CD4-positive, CD25-positive, alpha-beta regulatory T cell (primary cell): Measurements from ENCODE around the gene PLA2G2F. TPM values are rescaled to one million over a fixed set of nuclear protein-coding genes. Genes with fewer than 3 reads are reported as not detected.

Experiments
- ATAC-seq, 2 donors: fragments of 150-1000 bp; cut with Tn5 transposase; one replicate each; pipeline ENCODE4 v1.10.0; 2021; ENCODE audit warnings: low read depth in 2 of 2, moderate number of reproducible peaks in 2 of 2, moderate library complexity in 1 of 2
- DNase-seq, 3 donors: peaks; one replicate each; pipeline versions ENCODE4 v3.0.0 to v3.0.0-alpha.2; 2012 to 2022; ENCODE audit warnings: mixed read lengths in 1 of 3
- H3K27ac ChIP-seq: one replicate; pipeline ENCODE4 v1.7.0; 2013; ENCODE audit warnings: mild to moderate bottlenecking, low read length; ENCODE audit not compliant: insufficient read depth, poor library complexity, severe bottlenecking
- H3K27me3 ChIP-seq: one replicate; pipeline ENCODE4 v1.7.0; 2013; ENCODE audit warnings: low read length; ENCODE audit not compliant: control insufficient read depth, insufficient read depth
- H3K36me3 ChIP-seq: one replicate; pipeline ENCODE4 v1.7.0; 2013; ENCODE audit warnings: mild to moderate bottlenecking, low read length, moderate library complexity; ENCODE audit not compliant: control insufficient read depth, insufficient read depth
- H3K4me1 ChIP-seq: 2 replicates; pipeline ENCODE4 v1.7.0; 2013; ENCODE audit warnings: mild to moderate bottlenecking, low read length; ENCODE audit not compliant: insufficient read depth, control insufficient read depth, poor library complexity, severe bottlenecking
- H3K4me3 ChIP-seq: one replicate; pipeline ENCODE4 v1.7.0; 2013; ENCODE audit warnings: low read depth, mild to moderate bottlenecking, low read length, moderate library complexity
- H3K9me3 ChIP-seq, 2 experiments: 1 replicate in 1 of 2; 2 replicates in 1 of 2; pipeline ENCODE4 v1.7.0; 2013; ENCODE audit warnings: low read length in 2 of 2, mild to moderate bottlenecking in 1 of 2, moderate library complexity in 1 of 2; ENCODE audit not compliant: control insufficient read depth in 2 of 2
- H3K27ac Mint-ChIP-seq, 3 donors: one replicate each; pipeline ENCODE4 v1.8.0; 2020 to 2022; ENCODE audit warnings: mild to moderate bottlenecking in 3 of 3, mixed read lengths in 3 of 3, moderate library complexity in 2 of 3
- H3K27me3 Mint-ChIP-seq: one replicate; pipeline ENCODE4 v1.8.0; 2022; ENCODE audit warnings: mild to moderate bottlenecking, mixed read lengths
- H3K36me3 Mint-ChIP-seq: one replicate; pipeline ENCODE4 v1.8.0; 2020; ENCODE audit warnings: mixed read lengths
- H3K4me1 Mint-ChIP-seq, 4 donors: one replicate each; pipeline ENCODE4 v1.8.0; 2020 to 2022; ENCODE audit warnings: mixed read lengths in 4 of 4, mild to moderate bottlenecking in 1 of 4
- H3K4me3 Mint-ChIP-seq, 4 donors: one replicate each; pipeline ENCODE4 v1.8.0; 2020 to 2022; ENCODE audit warnings: mild to moderate bottlenecking in 4 of 4, mixed read lengths in 4 of 4, moderate library complexity in 3 of 4
- H3K9me3 Mint-ChIP-seq, 7 donors: one replicate each; pipeline ENCODE4 v1.8.0; 2020 to 2022; ENCODE audit warnings: mixed read lengths in 7 of 7, mild to moderate bottlenecking in 3 of 7, moderate library complexity in 2 of 7
- polyA plus RNA-seq, 4 donors: library from polyadenylated mRNA; unstranded; fragments of 300-500 nt; fragmentation: Illumina TruSeq; gene quantifications; one replicate each; pipeline ENCODE4 v1.2.3, GENCODE V29; 2021
- total RNA-seq: library from RNA; stranded (reverse); gene quantifications from one replicate; pipeline ENCODE4 v1.2.3, GENCODE V29; 2022

The PLA2G2F gene
- total and polyA plus RNA-seq, 5 donors from 2014 or later = not detected

GRCh38 chr1:20154301-20154831 lies 15.2 kb downstream of the PLA2G2F start:
- Histone ChIP-seq H3K36me3 (no peaks in the 10 kb centered on the region), H3K4me3 (peak overlapping the region; percentile 40), H3K9me3 (peaks cover 4 to 16% of the 10 kb centered on the region in 2 experiments), H3K4me1 (peaks cover 11% of the 10 kb centered on the region), H3K27ac (no peak overlapping the region), H3K27me3 (no peaks in the 10 kb centered on the region)
- no peak for ATAC-seq
- Mint-ChIP-seq H3K9me3 (peaks cover 0 to 13% (median 2%) of the 10 kb centered on the region in 7 donors), H3K27me3 (no peaks in the 10 kb centered on the region), H3K36me3 (no peaks in the 10 kb centered on the region), H3K27ac (peak overlapping the region in 2 of 3 donors; percentile 11 to 72), H3K4me3 (peak overlapping the region in 3 of 4 donors; percentile 5 to 83 (median 49)), H3K4me1 (peaks cover 0 to 18% (median 7%) of the 10 kb centered on the region in 4 donors)
- DNase-seq = peak in 1 of 3 donors; percentile 40

GRCh38 chr1:20158358-20159070 lies 19.4 kb downstream of the PLA2G2F start:
- no peak overlapping the region for H3K4me3 ChIP-seq
- ATAC-seq = no peak
- Mint-ChIP-seq H3K36me3 (peaks cover 3% of the 10 kb centered on the region), H3K27me3 (no peaks in the 10 kb centered on the region), H3K27ac (no peak overlapping the region), H3K4me1 (peaks cover 0 to 12% (median 5%) of the 10 kb centered on the region in 4 donors), H3K4me3 (peak overlapping the region in 1 of 4 donors; percentile 40), H3K9me3 (peaks cover 0 to 52% (median 11%) of the 10 kb centered on the region in 7 donors)
- peaks cover 3% of the 10 kb centered on the region for H3K4me1 ChIP-seq
- DNase-seq = no peak
- H3K27me3 ChIP-seq = no peaks in the 10 kb centered on the region
- H3K27ac ChIP-seq = no peak overlapping the region
- H3K36me3 ChIP-seq = no peaks in the 10 kb centered on the region
- H3K9me3 ChIP-seq = peaks cover 15 to 39% of the 10 kb centered on the region in 2 experiments

- H3K27me3 ChIP-seq = no peaks in the 10 kb centered on the region
- ATAC-seq = no peak
- H3K4me1 ChIP-seq = no peaks in the 10 kb centered on the region
- peaks cover 15 to 49% of the 10 kb centered on the region in 2 experiments for H3K9me3 ChIP-seq
- no peaks in the 10 kb centered on the region for H3K36me3 ChIP-seq
- Mint-ChIP-seq H3K9me3 (peaks cover under 1 to 61% (median 16%) of the 10 kb centered on the region in 7 donors), H3K4me3 (no peak overlapping the region), H3K36me3 (peaks cover 4% of the 10 kb centered on the region), H3K27ac (peak overlapping the region in 1 of 3 donors; percentile 48), H3K27me3 (peaks cover 2% of the 10 kb centered on the region), H3K4me1 (peaks cover 0 to under 1% (median 0%) of the 10 kb centered on the region in 4 donors)
- no peak overlapping the region for H3K4me3 ChIP-seq
- no peak overlapping the region for H3K27ac ChIP-seq
- DNase-seq = no peak
Measured at GRCh38 chr1:20160034-20160433, 20.9 kb downstream of the PLA2G2F start.

GRCh38 chr1:20164694-20165202 lies 25.6 kb downstream of the PLA2G2F start:
- Histone ChIP-seq H3K27me3 (no peaks in the 10 kb centered on the region), H3K27ac (no peak overlapping the region), H3K36me3 (no peaks in the 10 kb centered on the region), H3K9me3 (peaks cover 8 to 34% of the 10 kb centered on the region in 2 experiments), H3K4me3 (no peak overlapping the region), H3K4me1 (no peaks in the 10 kb centered on the region)
- Mint-ChIP-seq H3K27me3 (peaks cover 5% of the 10 kb centered on the region), H3K4me3 (no peak overlapping the region), H3K9me3 (peaks cover 4 to 55% (median 11%) of the 10 kb centered on the region in 7 donors), H3K27ac (no peak overlapping the region), H3K4me1 (no peaks in the 10 kb centered on the region), H3K36me3 (peaks cover 6% of the 10 kb centered on the region)
- ATAC-seq (no peak), DNase-seq (no peak)

GRCh38 chr1:20165522-20165951 lies 26.4 kb downstream of the PLA2G2F start:
- Mint-ChIP-seq H3K27ac (no peak overlapping the region), H3K27me3 (peaks cover 5% of the 10 kb centered on the region), H3K4me3 (no peak overlapping the region), H3K4me1 (peaks cover 0 to 3% (median 0%) of the 10 kb centered on the region in 4 donors), H3K9me3 (peaks cover 4 to 47% (median 11%) of the 10 kb centered on the region in 7 donors), H3K36me3 (peaks cover 6% of the 10 kb centered on the region)
- ATAC-seq (no peak), DNase-seq (peak in 1 of 3 donors; percentile 34)
- no peak overlapping the region for H3K27ac ChIP-seq
- no peaks in the 10 kb centered on the region for H3K4me1 ChIP-seq
- H3K27me3 ChIP-seq = no peaks in the 10 kb centered on the region
- H3K9me3 ChIP-seq = peaks cover 1 to 26% of the 10 kb centered on the region in 2 experiments
- H3K36me3 ChIP-seq = no peaks in the 10 kb centered on the region
- no peak overlapping the region for H3K4me3 ChIP-seq

- no peak overlapping the region for H3K27ac ChIP-seq
Measured at GRCh38 chr1:20166051-20166450, 26.9 kb downstream of the PLA2G2F start.

GRCh38 chr1:20167126-20167525 lies 28.0 kb downstream of the PLA2G2F start:
- H3K36me3 Mint-ChIP-seq = peaks cover 6% of the 10 kb centered on the region
- Histone ChIP-seq H3K9me3 (peaks cover 0 to 14% of the 10 kb centered on the region in 2 experiments), H3K27ac (no peak overlapping the region), H3K4me3 (no peak overlapping the region), H3K4me1 (no peaks in the 10 kb centered on the region), H3K27me3 (no peaks in the 10 kb centered on the region), H3K36me3 (no peaks in the 10 kb centered on the region)
- ATAC-seq (no peak), DNase-seq (no peak)
- H3K27ac Mint-ChIP-seq = no peak overlapping the region
- H3K4me3 Mint-ChIP-seq = no peak overlapping the region
- H3K9me3 Mint-ChIP-seq = peaks cover 3 to 32% (median 8%) of the 10 kb centered on the region in 7 donors
- H3K27me3 Mint-ChIP-seq = peaks cover 5% of the 10 kb centered on the region
- H3K4me1 Mint-ChIP-seq = peaks cover 0 to 6% (median 1%) of the 10 kb centered on the region in 4 donors

More at GRCh38 chr1:20166051-20166450, 26.9 kb downstream of the PLA2G2F start:
- peaks cover 5% of the 10 kb centered on the region for H3K27me3 Mint-ChIP-seq
- no peak overlapping the region for H3K4me3 Mint-ChIP-seq
- peaks cover 0 to 3% (median 0%) of the 10 kb centered on the region in 4 donors for H3K4me1 Mint-ChIP-seq
- Histone ChIP-seq H3K4me3 (no peak overlapping the region), H3K27me3 (no peaks in the 10 kb centered on the region), H3K4me1 (no peaks in the 10 kb centered on the region), H3K9me3 (peaks cover 0 to 21% of the 10 kb centered on the region in 2 experiments), H3K36me3 (no peaks in the 10 kb centered on the region)
- ATAC-seq (no peak), DNase-seq (no peak)
- peaks cover 4 to 43% (median 11%) of the 10 kb centered on the region in 7 donors for H3K9me3 Mint-ChIP-seq
- H3K36me3 Mint-ChIP-seq = peaks cover 6% of the 10 kb centered on the region
- H3K27ac Mint-ChIP-seq = no peak overlapping the region
